Calu3 (cell line): ENCODE data around the gene KIF15. TPM values are rescaled to one million over a fixed set of nuclear protein-coding genes. Genes with fewer than 3 reads are reported as not detected.

ENCODE experiments used
- BruUV-seq: library from RNA; stranded (reverse); fragments of 400-500 nt; replicated peaks from 2 replicates; lab custom pipeline; 2021; lab: Mats Ljungman, UMichigan
- CTCF ChIA-PET: fragments of 300-600 bp; sonication (Branson Sonifier 250); formaldehyde crosslinking; loops from one replicate; lab custom pipeline; 2022; ENCODE audit warnings: antibody characterized with exemption; lab: Charles Lee
- DNase-seq: peaks from one replicate; pipeline ENCODE4 v3.0.0; 2022
- H3K27ac Mint-ChIP-seq: one replicate; pipeline ENCODE4 v1.8.0; 2022; ENCODE audit warnings: mixed read lengths; ENCODE audit not compliant: unreplicated experiment
- H3K27me3 Mint-ChIP-seq: one replicate; pipeline ENCODE4 v1.8.0; 2022; ENCODE audit warnings: mixed read lengths; ENCODE audit not compliant: unreplicated experiment
- H3K36me3 Mint-ChIP-seq: one replicate; pipeline ENCODE4 v1.8.0; 2022; ENCODE audit warnings: mild to moderate bottlenecking, moderate library complexity, mixed read lengths; ENCODE audit not compliant: insufficient read depth, unreplicated experiment
- H3K4me1 Mint-ChIP-seq: one replicate; pipeline ENCODE4 v1.8.0; 2022; ENCODE audit warnings: mild to moderate bottlenecking, low read depth, mixed read lengths; ENCODE audit not compliant: unreplicated experiment
- H3K4me3 Mint-ChIP-seq: one replicate; pipeline ENCODE4 v1.8.0; 2022; ENCODE audit warnings: mild to moderate bottlenecking, low read depth, moderate library complexity, mixed read lengths; ENCODE audit not compliant: unreplicated experiment
- H3K9me3 Mint-ChIP-seq: one replicate; pipeline ENCODE4 v1.8.0; 2022; ENCODE audit warnings: low read depth, mixed read lengths; ENCODE audit not compliant: unreplicated experiment
- intact Hi-C: fragments of 100-400 bp; cut with micrococcal nuclease; formaldehyde crosslinking; loops from one replicate; pipeline ENCODE4 v1.10.0; 2022; ENCODE audit not compliant: unreplicated experiment
- total RNA-seq: library from RNA; stranded (reverse); gene quantifications from 2 replicates; pipeline ENCODE4 v1.2.3, GENCODE V29; 2022
- TF ChIP-seq, protein P1 (sequence below): fragments of 200-600 bp; IDR thresholded peaks from one replicate; pipeline ENCODE4 v1.8.0; 2022; ENCODE audit warnings: antibody characterized with exemption; ENCODE audit not compliant: unreplicated experiment

KIF15 gene
- total RNA-seq, 1 experiment from 2014 or later: 18.4 TPM

DNA sequence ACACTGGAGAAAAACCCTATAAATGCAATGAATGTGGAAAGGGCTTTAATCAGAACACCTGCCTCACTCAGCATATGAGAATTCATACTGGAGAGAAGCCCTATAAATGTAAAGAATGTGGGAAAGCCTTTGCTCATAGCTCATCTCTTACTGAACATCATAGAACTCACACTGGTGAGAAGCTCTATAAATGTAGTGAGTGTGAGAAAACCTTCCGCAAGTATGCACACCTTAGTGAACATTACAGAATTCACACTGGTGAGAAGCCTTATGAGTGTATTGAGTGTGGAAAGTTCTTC is 39.5 kb upstream of the KIF15 start:
- H3K9me3 Mint-ChIP-seq: peaks cover 24% of the 10 kb centered on the region
- CTCF ChIA-PET: no interaction called here

DNA sequence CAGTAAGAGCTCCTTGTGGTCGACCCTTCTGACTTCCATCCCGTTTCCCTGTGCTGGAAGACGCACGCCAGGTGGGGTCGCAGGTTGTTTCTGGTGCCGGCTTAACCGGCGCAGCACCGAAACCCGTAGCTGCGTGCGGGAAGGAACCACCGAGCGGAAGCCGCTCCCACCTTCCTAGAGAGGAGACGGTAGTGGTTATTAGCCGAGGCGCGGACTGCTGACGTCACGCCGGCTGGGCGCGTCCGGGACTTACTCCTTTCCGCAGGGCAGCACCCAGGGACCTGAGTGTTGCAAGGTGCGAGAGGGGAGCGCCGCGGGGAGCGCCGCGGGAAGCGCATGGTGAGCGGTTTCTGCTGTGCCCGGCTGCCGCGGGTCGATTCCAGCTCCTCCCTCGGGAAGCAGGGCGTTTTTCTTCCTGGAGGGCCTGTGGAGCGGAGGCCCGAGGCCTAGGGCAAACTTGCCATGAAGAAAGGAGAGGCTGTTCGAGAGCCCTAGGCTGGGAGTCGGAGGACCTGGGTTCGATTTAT is 32.1 kb upstream of the KIF15 start, which contains the start of gene ZNF501:
Gene ZNF501 (plus strand): TSS at position 252 of the 527 bp plus-strand sequence. CDS start 4,787 bp downstream, outside the sequence.
- BruUV-seq: no TSS peak
- TF ChIP-seq, protein P1, sequence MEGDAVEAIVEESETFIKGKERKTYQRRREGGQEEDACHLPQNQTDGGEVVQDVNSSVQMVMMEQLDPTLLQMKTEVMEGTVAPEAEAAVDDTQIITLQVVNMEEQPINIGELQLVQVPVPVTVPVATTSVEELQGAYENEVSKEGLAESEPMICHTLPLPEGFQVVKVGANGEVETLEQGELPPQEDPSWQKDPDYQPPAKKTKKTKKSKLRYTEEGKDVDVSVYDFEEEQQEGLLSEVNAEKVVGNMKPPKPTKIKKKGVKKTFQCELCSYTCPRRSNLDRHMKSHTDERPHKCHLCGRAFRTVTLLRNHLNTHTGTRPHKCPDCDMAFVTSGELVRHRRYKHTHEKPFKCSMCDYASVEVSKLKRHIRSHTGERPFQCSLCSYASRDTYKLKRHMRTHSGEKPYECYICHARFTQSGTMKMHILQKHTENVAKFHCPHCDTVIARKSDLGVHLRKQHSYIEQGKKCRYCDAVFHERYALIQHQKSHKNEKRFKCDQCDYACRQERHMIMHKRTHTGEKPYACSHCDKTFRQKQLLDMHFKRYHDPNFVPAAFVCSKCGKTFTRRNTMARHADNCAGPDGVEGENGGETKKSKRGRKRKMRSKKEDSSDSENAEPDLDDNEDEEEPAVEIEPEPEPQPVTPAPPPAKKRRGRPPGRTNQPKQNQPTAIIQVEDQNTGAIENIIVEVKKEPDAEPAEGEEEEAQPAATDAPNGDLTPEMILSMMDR: no peak
- CTCF ChIA-PET: no interaction called here
- no peaks in the 10 kb centered on the region for H3K27me3 Mint-ChIP-seq
- peak within 1 kb of the TSS; percentile 81 for H3K27ac Mint-ChIP-seq
- H3K4me3 Mint-ChIP-seq: peak within 1 kb of the TSS; percentile 84
- peaks cover 25% of the 10 kb centered on the region for H3K9me3 Mint-ChIP-seq
- intact Hi-C loops: no loop called here
- no peaks in the 10 kb centered on the region for H3K4me1 Mint-ChIP-seq
- H3K36me3 Mint-ChIP-seq: peaks cover 10% of the 10 kb centered on the region
- DNase-seq: peak; percentile 63

More for the DNA sequence above, 39.5 kb upstream of the KIF15 start:
- Mint-ChIP-seq H3K27me3 (no peaks in the 10 kb centered on the region), H3K4me3 (no peak overlapping the region), H3K4me1 (no peaks in the 10 kb centered on the region), H3K27ac (no peak overlapping the region), H3K36me3 (no peaks in the 10 kb centered on the region)
- intact Hi-C loops: no loop called here
- TF ChIP-seq, protein P1: no peak
- BruUV-seq: no TSS peak
- no peak for DNase-seq

DNA sequence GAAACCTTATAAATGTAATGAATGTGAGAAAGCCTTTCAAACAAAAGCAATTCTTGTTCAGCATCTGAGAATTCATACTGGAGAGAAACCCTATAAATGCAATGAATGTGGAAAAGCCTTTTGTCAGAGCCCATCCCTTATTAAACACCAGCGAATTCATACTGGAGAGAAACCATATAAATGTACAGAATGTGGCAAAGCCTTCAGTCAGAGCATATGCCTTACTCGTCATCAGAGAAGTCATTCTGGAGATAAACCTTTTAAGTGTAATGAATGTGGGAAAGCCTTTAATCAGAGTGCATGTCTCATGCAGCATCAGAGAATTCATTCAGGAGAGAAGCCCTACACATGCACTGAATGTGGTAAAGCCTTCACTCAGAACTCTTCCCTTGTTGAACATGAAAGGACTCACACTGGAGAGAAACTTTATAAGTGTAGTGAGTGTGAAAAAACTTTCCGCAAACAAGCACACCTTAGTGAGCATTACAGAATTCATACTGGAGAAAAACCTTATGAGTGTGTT is 26.9 kb upstream of the KIF15 start:
- no peak for DNase-seq
- Mint-ChIP-seq H3K9me3 (peaks cover 22% of the 10 kb centered on the region), H3K4me3 (no peak overlapping the region), H3K4me1 (no peaks in the 10 kb centered on the region), H3K36me3 (peaks cover under 1% of the 10 kb centered on the region), H3K27me3 (no peaks in the 10 kb centered on the region), H3K27ac (no peak overlapping the region)
- BruUV-seq: no TSS peak
- TF ChIP-seq, protein P1: no peak
- CTCF ChIA-PET: no interaction called here
- intact Hi-C loops: no loop called here

DNA sequence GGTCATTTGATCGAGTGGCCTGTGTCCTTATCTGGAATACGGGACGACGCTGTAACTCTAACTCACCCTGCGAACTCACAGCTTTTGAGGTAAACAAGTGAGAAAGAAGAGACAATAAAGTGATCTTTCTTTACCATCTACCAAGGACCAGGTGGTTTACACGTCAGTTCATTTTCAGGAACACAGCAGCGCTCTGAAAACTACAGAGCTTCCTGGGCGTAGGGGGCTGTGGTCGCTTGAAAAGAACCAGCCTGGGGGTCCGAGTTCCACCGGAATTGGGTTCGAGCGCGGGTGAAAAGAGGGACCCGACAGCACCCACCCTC is 532 bp upstream of the KIF15 start:
- H3K27ac Mint-ChIP-seq: peak overlapping the region; percentile 79
- H3K36me3 Mint-ChIP-seq: peaks cover 42% of the 10 kb centered on the region
- peaks cover 8% of the 10 kb centered on the region for H3K9me3 Mint-ChIP-seq
- BruUV-seq: TSS peak; percentile 53
- H3K27me3 Mint-ChIP-seq: no peaks in the 10 kb centered on the region
- DNase-seq: peak; percentile 1
- no peaks in the 10 kb centered on the region for H3K4me1 Mint-ChIP-seq
- intact Hi-C loops: loop anchor here (5.0 kb wide), 1 partner anchor 229 kb away; no protein-coding TSS in a partner anchor
- CTCF ChIA-PET: interaction anchor here (0.7 kb wide), 1 partner anchor 263 kb away, joined by 4 read pairs; no protein-coding TSS in a partner anchor
- H3K4me3 Mint-ChIP-seq: peak overlapping the region; percentile 82
- TF ChIP-seq, protein P1: no peak
